Measurements from ENCODE around the gene SHB. TPM values are rescaled to one million over a fixed set of nuclear protein-coding genes. Genes with fewer than 3 reads are reported as not detected.

The SHB gene
- total and polyA plus RNA-seq, 2 of the 8 experiments (the other 6 are each of a cell fraction or from before 2014, with no cell fraction given) = 4.1 to 12.6 TPM

DNA sequence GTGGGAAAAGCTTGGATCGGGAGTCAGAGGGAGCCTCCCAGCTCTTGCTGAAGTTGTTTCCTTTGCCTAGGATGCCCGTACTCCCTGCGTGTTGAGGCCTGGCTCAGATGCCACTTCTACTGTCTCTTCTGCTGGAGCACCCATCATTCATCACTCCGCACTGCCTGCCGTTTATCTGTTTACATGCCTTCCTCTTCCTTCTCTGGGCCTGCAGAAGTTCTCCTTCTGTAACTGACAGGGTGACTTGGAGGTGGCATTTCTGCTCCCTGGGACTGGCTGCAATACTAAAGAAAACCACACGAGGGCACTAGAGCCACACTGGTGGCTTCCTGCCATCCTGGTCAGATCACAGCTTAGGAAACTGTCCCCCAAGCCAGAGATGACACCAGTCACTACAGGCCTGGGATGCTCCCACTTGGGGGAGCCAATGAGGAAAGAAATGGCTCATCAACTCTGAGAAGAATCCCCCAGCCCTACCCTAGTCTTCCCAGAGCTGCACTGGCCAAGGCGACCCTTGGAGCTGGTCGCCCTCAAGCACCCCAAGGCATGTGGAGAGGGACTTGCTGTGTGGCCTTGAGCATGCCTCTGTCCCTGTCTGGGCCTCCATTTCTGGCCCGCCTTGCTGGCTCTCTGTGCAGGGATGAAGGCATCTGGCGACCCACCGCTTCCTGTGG is 155.4 kb downstream of the SHB start (continued):
- TF ChIP-seq, protein P1, sequence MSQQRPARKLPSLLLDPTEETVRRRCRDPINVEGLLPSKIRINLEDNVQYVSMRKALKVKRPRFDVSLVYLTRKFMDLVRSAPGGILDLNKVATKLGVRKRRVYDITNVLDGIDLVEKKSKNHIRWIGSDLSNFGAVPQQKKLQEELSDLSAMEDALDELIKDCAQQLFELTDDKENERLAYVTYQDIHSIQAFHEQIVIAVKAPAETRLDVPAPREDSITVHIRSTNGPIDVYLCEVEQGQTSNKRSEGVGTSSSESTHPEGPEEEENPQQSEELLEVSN (IDR thresholded peaks at IDR 0.05) = no peak
